Activated naive CD4-positive, alpha-beta T cell treated with anti-CD3 and anti-CD28 coated beads, Interleukin-2, amount 10 ng/mL, durations not matched to agents 7 days and 5 days (primary cell): Measurements from ENCODE around the gene CHMP1A.
"Not testable (repeated sequence)": the region's sequence is repeated elsewhere in the genome, so short reads cannot be mapped to it uniquely, and the experiment has no call there.

Experiments used
- CTCF ChIA-PET: fragments of 350-600 bp; sonication (Branson Sonifier 250); formaldehyde crosslinking; loops from one replicate; lab custom pipeline; 2021; ENCODE audit warnings: antibody characterized with exemption; lab: Charles Lee
- DNase-seq: peaks from one replicate; pipeline ENCODE4 v3.0.0-alpha.2; 2020
- H3K27ac Mint-ChIP-seq: one replicate; pipeline ENCODE4 v1.8.0; 2021; ENCODE audit warnings: mild to moderate bottlenecking, moderate library complexity, mixed read lengths
- H3K27me3 Mint-ChIP-seq: one replicate; pipeline ENCODE4 v1.8.0; 2021; ENCODE audit warnings: mild to moderate bottlenecking, mixed read lengths
- H3K36me3 Mint-ChIP-seq: one replicate; pipeline ENCODE4 v1.8.0; 2021; ENCODE audit warnings: mixed read lengths
- H3K4me1 Mint-ChIP-seq: one replicate; pipeline ENCODE4 v1.8.0; 2021; ENCODE audit warnings: mixed read lengths
- H3K4me3 Mint-ChIP-seq: one replicate; pipeline ENCODE4 v1.8.0; 2021; ENCODE audit warnings: mild to moderate bottlenecking, moderate library complexity, mixed read lengths
- H3K9me3 Mint-ChIP-seq: one replicate; pipeline ENCODE4 v1.8.0; 2021; ENCODE audit warnings: mixed read lengths

The CHMP1A gene

GRCh38 chr16:89696670-89697128, 39.2 kb upstream of the CHMP1A start:
- Mint-ChIP-seq H3K27me3 (no peaks in the 10 kb centered on the region), H3K27ac (peak overlapping the region; percentile 19), H3K4me3 (no peak overlapping the region), H3K4me1 (peaks cover 23% of the 10 kb centered on the region), H3K36me3 (peaks cover 12% of the 10 kb centered on the region), H3K9me3 (no peaks in the 10 kb centered on the region)
- CTCF ChIA-PET: no interaction called here
- peak; percentile 55 for DNase-seq

GRCh38 chr16:89695875-89696669, 38.6 kb upstream of the CHMP1A start:
- H3K4me1 Mint-ChIP-seq: peaks cover 23% of the 10 kb centered on the region
- DNase-seq: no peak
- CTCF ChIA-PET: no interaction called here
- no peak overlapping the region for H3K4me3 Mint-ChIP-seq
- H3K27ac Mint-ChIP-seq: no peak overlapping the region
- no peaks in the 10 kb centered on the region for H3K9me3 Mint-ChIP-seq
- H3K36me3 Mint-ChIP-seq: peaks cover 12% of the 10 kb centered on the region
- no peaks in the 10 kb centered on the region for H3K27me3 Mint-ChIP-seq

DNA sequence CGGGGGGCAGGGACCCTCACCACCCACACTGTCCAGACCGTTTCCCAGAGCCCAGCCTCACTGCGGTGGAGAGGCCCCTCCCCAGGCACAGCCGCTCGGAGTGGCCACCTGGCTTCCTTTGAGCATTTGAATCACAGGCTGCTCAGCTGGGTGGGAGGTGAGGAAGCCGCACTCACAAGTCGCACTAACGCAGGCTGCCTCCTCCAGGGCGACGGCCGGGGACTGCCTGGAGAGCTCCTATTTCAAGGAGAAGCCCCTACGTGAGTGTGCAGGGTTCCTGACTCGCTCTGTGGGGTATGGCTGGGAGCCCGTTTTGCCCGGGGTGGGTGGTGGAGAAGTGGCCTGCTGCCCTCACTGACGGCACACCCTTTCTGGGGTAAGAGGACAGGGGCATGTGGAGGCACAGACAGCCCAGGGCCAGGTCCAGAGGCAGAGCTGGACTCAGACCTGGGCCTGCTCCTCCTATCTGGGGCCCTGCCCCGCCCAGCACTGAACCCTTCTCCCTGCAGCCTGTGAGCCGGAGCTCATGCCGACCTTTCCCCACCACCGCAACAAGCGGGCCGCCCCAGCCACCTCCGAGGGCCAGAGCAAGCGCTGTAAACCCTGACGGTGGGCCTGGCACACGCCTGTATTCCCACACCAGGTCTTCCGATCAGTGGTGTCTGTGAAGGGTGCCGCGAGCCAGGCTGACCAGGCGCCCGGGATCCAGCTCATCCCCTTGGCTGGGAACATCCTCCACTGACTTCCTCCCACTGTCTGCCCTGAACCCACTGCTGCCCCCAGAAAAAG, 37.8 kb upstream of the CHMP1A start:
- Mint-ChIP-seq H3K4me1 (peaks cover 20% of the 10 kb centered on the region), H3K9me3 (no peaks in the 10 kb centered on the region), H3K27ac (no peak overlapping the region), H3K36me3 (peaks cover 16% of the 10 kb centered on the region), H3K4me3 (no peak overlapping the region), H3K27me3 (no peaks in the 10 kb centered on the region)
- no peak for DNase-seq
- CTCF ChIA-PET: no interaction called here

DNA sequence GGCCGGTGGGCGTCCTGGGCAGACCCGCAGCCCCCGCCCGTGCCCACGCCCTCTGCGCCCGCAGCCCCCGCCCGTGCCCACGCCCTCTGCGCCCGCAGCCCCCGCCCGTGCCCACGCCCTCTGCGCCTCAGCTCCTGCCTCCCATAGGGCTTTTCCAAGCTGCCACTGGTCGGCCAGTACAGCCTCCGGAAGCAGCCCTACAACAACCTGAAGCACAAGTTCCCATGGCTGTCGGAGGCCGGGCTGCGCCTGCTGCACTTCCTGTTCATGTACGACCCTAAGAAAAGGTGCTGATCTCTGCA, 37.2 kb upstream of the CHMP1A start:
- DNase-seq, H3K27me3 Mint-ChIP-seq, H3K27ac Mint-ChIP-seq, H3K4me3 Mint-ChIP-seq, CTCF ChIA-PET, H3K9me3 Mint-ChIP-seq: not testable (repeated sequence)
- H3K4me1 Mint-ChIP-seq: peaks cover 15% of the 10 kb centered on the region
- peaks cover 20% of the 10 kb centered on the region for H3K36me3 Mint-ChIP-seq

- Mint-ChIP-seq H3K4me3 (no peak overlapping the region), H3K27ac (no peak overlapping the region), H3K4me1 (peaks cover 12% of the 10 kb centered on the region), H3K36me3 (peaks cover 19% of the 10 kb centered on the region), H3K9me3 (no peaks in the 10 kb centered on the region), H3K27me3 (no peaks in the 10 kb centered on the region)
- CTCF ChIA-PET: no interaction called here
- no peak for DNase-seq
Measured at GRCh38 chr16:89693931-89694783, 36.6 kb upstream of the CHMP1A start.

DNA sequence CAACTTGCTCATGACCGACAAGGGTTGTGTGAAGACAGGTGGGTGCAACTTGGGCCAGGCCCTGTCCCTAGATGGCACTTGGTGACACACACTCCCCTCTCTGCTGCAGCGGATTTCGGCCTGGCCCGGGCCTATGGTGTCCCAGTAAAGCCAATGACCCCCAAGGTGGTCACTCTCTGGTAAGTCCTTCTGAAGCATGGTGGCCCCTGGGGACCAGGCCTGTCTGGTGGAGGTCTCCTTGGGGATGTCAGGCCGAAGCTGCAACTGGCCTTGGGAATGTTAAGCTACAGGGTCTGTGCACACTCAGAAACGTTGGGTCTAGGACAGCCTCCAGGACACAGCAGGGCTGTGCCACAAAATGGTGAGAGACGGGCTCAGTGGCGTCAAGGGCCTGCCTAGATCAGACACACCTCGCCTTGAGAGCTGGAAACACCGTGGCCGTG, 35.8 kb upstream of the CHMP1A start:
- H3K9me3 Mint-ChIP-seq: no peaks in the 10 kb centered on the region
- no peak overlapping the region for H3K27ac Mint-ChIP-seq
- peaks cover 13% of the 10 kb centered on the region for H3K4me1 Mint-ChIP-seq
- H3K4me3 Mint-ChIP-seq: no peak overlapping the region
- H3K27me3 Mint-ChIP-seq: no peaks in the 10 kb centered on the region
- CTCF ChIA-PET: no interaction called here
- H3K36me3 Mint-ChIP-seq: peaks cover 17% of the 10 kb centered on the region
- DNase-seq: no peak

- H3K27me3 Mint-ChIP-seq: no peaks in the 10 kb centered on the region
- no peaks in the 10 kb centered on the region for H3K9me3 Mint-ChIP-seq
- CTCF ChIA-PET: interaction anchor here (1.5 kb wide), 1 partner anchor 8 kb away, joined by 4 read pairs; no protein-coding TSS in a partner anchor
- H3K4me3 Mint-ChIP-seq: no peak overlapping the region
- H3K27ac Mint-ChIP-seq: peak overlapping the region; percentile 11
- H3K36me3 Mint-ChIP-seq: peaks cover 23% of the 10 kb centered on the region
- DNase-seq: no peak
- H3K4me1 Mint-ChIP-seq: peaks cover 23% of the 10 kb centered on the region
Measured at GRCh38 chr16:89691986-89692569, 34.6 kb upstream of the CHMP1A start.

DNA sequence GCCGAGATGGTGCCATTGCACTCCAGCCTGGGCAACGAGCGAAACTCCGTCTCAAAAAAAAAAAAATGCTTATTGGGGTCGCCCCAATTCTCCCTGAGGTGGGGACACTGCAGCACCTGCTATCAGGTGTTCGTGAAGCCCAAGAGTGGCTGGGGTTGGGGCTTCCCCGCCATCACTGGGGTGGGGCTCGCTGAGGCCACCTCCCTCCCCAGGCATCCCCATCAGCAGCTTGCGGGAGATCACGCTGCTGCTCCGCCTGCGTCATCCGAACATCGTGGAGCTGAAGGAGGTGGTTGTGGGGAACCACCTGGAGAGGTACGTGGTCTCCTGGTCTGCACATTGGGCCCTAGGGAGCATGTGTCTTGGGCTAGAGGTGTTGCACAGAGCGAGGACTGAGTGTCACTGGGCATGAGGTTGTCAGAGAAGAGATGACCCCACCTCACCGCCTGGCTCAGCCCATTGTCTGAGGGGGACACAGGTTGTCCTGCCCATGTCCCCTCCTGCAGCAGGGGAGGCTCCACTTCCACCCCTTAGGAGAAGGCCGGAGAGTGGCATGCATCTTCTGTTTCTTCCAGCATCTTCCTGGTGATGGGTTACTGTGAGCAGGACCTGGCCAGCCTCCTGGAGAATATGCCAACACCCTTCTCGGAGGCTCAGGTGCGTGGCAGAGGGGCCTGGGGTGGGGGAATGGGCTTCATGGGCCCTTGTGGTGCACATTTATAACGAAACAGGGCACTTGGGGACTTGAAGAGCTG, 33.9 kb upstream of the CHMP1A start:
- no peaks in the 10 kb centered on the region for H3K9me3 Mint-ChIP-seq
- H3K36me3 Mint-ChIP-seq: peaks cover 25% of the 10 kb centered on the region
- CTCF ChIA-PET: interaction anchor here (1.5 kb wide), 1 partner anchor 8 kb away, joined by 4 read pairs; no protein-coding TSS in a partner anchor
- H3K4me1 Mint-ChIP-seq: peaks cover 24% of the 10 kb centered on the region
- H3K27me3 Mint-ChIP-seq: no peaks in the 10 kb centered on the region
- H3K27ac Mint-ChIP-seq: no peak overlapping the region
- no peak for DNase-seq
- H3K4me3 Mint-ChIP-seq: no peak overlapping the region

GRCh38 chr16:89690392-89690901, 32.9 kb upstream of the CHMP1A start:
- Mint-ChIP-seq H3K4me1 (peaks cover 22% of the 10 kb centered on the region), H3K27me3 (no peaks in the 10 kb centered on the region), H3K4me3 (no peak overlapping the region), H3K9me3 (no peaks in the 10 kb centered on the region), H3K36me3 (peaks cover 27% of the 10 kb centered on the region), H3K27ac (no peak overlapping the region)
- CTCF ChIA-PET: no interaction called here
- no peak for DNase-seq

- H3K27ac Mint-ChIP-seq: not testable (repeated sequence)
Measured at GRCh38 chr16:89689621-89690020, 32.1 kb upstream of the CHMP1A start.

DNA sequence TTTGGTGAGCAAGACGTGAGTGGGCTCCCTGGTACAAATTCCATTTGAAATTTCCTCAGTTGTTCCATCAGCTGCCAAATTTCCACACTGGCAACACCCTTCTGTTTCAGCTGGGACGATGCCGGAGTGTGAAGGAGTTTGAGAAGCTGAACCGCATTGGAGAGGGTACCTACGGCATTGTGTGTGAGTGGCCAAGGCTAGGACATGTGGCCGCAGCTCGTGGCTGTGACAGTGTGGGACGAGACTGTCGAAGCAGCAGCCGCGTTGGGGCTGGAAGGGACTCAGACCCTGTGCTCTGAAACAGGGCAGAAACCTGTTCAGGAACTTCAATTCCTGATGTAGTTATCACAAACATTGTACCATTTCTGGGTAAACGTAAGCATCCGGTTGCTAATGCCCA, 31.6 kb upstream of the CHMP1A start:
- Mint-ChIP-seq H3K4me3 (no peak overlapping the region), H3K36me3 (peaks cover 28% of the 10 kb centered on the region)
- DNase-seq: no peak

More at GRCh38 chr16:89689621-89690020, 32.1 kb upstream of the CHMP1A start:
- CTCF ChIA-PET: interaction anchor here (2.4 kb wide), 1 partner anchor 10 kb away, joined by 18 read pairs; no protein-coding TSS in a partner anchor
- not testable (repeated sequence) for H3K27me3 Mint-ChIP-seq, DNase-seq, H3K4me3 Mint-ChIP-seq, H3K9me3 Mint-ChIP-seq
- peaks cover 21% of the 10 kb centered on the region for H3K4me1 Mint-ChIP-seq
- peaks cover 28% of the 10 kb centered on the region for H3K36me3 Mint-ChIP-seq

DNA sequence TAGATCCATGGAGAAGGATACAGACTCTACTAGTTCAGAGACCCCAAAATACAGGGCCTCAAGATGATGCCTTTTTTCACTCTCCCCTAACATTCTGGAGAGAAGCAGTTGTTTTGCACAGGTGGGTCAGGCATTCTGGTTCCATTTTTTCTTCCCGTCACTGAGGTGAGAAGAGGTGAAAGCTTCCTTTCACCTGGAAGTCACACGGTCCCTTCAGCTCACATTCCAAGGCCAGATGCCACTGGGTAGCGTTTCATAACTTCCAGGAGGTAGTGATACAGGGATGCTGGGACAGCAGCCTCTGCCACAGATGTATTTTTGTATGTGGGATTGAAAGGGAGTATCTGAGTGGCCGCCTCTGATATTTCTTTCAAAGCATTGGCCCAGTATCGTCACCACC, 30.9 kb upstream of the CHMP1A start:
- Mint-ChIP-seq H3K27ac (no peak overlapping the region), H3K9me3 (peaks cover 3% of the 10 kb centered on the region), H3K36me3 (peaks cover 24% of the 10 kb centered on the region), H3K4me3 (peak overlapping the region; percentile 92), H3K27me3 (no peaks in the 10 kb centered on the region), H3K4me1 (peaks cover 21% of the 10 kb centered on the region)
- DNase-seq: no peak
- CTCF ChIA-PET: interaction anchor here (2.4 kb wide), 1 partner anchor 11 kb away, joined by 18 read pairs; no protein-coding TSS in a partner anchor

More for the DNA sequence above, 31.6 kb upstream of the CHMP1A start:
- CTCF ChIA-PET: interaction anchor here (2.4 kb wide), 1 partner anchor 10 kb away, joined by 18 read pairs; no protein-coding TSS in a partner anchor
- H3K27ac Mint-ChIP-seq: no peak overlapping the region
- H3K9me3 Mint-ChIP-seq: peaks cover 3% of the 10 kb centered on the region
- no peaks in the 10 kb centered on the region for H3K27me3 Mint-ChIP-seq
- peaks cover 21% of the 10 kb centered on the region for H3K4me1 Mint-ChIP-seq
